Astrocyte (in vitro differentiated cells and primary cell): ENCODE measurements around the gene STX16. TPM values are rescaled to one million over a fixed set of nuclear protein-coding genes. Genes with fewer than 3 reads are reported as not detected.
"Not testable (repeated sequence)": the region's sequence is repeated elsewhere in the genome, so short reads cannot be mapped to it uniquely, and the experiment has no call there.

Experiments used
- DNase-seq: peaks from one replicate; pipeline ENCODE4 v3.0.0-alpha.2; 2010; ENCODE audit warnings: low read depth
- FAIRE-seq: peaks from 2 replicates; lab custom pipeline; 2011; peaks lifted over from hg19 to GRCh38; lab: Jason Lieb, UNC
- H2AFZ ChIP-seq: 2 replicates; pipeline ENCODE4 v1.6.0; 2012; ENCODE audit warnings: low read depth, low read length, inconsistent platforms
- H3K27ac ChIP-seq: 2 replicates; pipeline ENCODE4 v1.5.1; 2011; ENCODE audit warnings: low read depth, low read length, inconsistent platforms
- H3K27me3 ChIP-seq: 2 replicates; pipeline ENCODE4 v1.6.0; 2011; ENCODE audit warnings: low read length, inconsistent platforms; ENCODE audit not compliant: insufficient read depth
- H3K36me3 ChIP-seq: 2 replicates; pipeline ENCODE4 v1.5.1; 2011; ENCODE audit warnings: low read length, inconsistent platforms; ENCODE audit not compliant: insufficient read depth
- H3K4me1 ChIP-seq: 2 replicates; pipeline ENCODE4 v1.5.1; 2011; ENCODE audit warnings: low read length, inconsistent platforms; ENCODE audit not compliant: insufficient read depth
- H3K4me2 ChIP-seq: 2 replicates; pipeline ENCODE4 v1.6.0; 2012; ENCODE audit warnings: low read length, inconsistent platforms
- H3K4me3 ChIP-seq: 2 replicates; pipeline ENCODE4 v1.5.1; 2011; ENCODE audit warnings: low read depth, mild to moderate bottlenecking, low read length, inconsistent platforms; ENCODE audit not compliant: insufficient read depth
- H3K79me2 ChIP-seq: 2 replicates; pipeline ENCODE4 v1.6.0; 2012; ENCODE audit warnings: mild to moderate bottlenecking, low read length, inconsistent platforms; ENCODE audit not compliant: insufficient read depth
- H3K9ac ChIP-seq: 2 replicates; pipeline ENCODE4 v1.6.0; 2012; ENCODE audit warnings: mild to moderate bottlenecking, low read length, inconsistent platforms
- H3K9me3 ChIP-seq: 2 replicates; pipeline ENCODE4 v1.5.1; 2012; ENCODE audit warnings: low read depth, mild to moderate bottlenecking, low read length, inconsistent platforms; ENCODE audit not compliant: insufficient read depth
- H4K20me1 ChIP-seq: 2 replicates; pipeline ENCODE4 v1.6.0; 2012; ENCODE audit warnings: low read length, inconsistent platforms; ENCODE audit not compliant: insufficient read depth
- H3K27ac Mint-ChIP-seq: one replicate; pipeline ENCODE4 v1.8.0; 2021; ENCODE audit warnings: mild to moderate bottlenecking, mixed read lengths; ENCODE audit not compliant: unreplicated experiment
- H3K27me3 Mint-ChIP-seq: one replicate; pipeline ENCODE4 v1.8.0; 2021; ENCODE audit warnings: low read depth, mixed read lengths; ENCODE audit not compliant: unreplicated experiment
- H3K36me3 Mint-ChIP-seq: one replicate; pipeline ENCODE4 v1.8.0; 2021; ENCODE audit warnings: low read depth, mixed read lengths; ENCODE audit not compliant: unreplicated experiment
- H3K4me1 Mint-ChIP-seq: one replicate; pipeline ENCODE4 v1.8.0; 2021; ENCODE audit warnings: low read depth, mixed read lengths; ENCODE audit not compliant: unreplicated experiment
- H3K4me3 Mint-ChIP-seq: one replicate; pipeline ENCODE4 v1.8.0; 2021; ENCODE audit warnings: mild to moderate bottlenecking, moderate library complexity, mixed read lengths; ENCODE audit not compliant: unreplicated experiment
- H3K9me3 Mint-ChIP-seq: one replicate; pipeline ENCODE4 v1.8.0; 2021; ENCODE audit warnings: mild to moderate bottlenecking, mixed read lengths; ENCODE audit not compliant: unreplicated experiment
- EZH2 ChIP-seq: IDR thresholded peaks from 2 replicates; pipeline ENCODE4 v1.6.1; 2012; ENCODE audit warnings: mild to moderate bottlenecking, low read length, inconsistent platforms; ENCODE audit not compliant: insufficient read depth
- total RNA-seq: library from RNA; stranded (reverse); gene quantifications from 2 replicates; pipeline ENCODE4 v1.2.1, GENCODE V29; 2021
- TF ChIP-seq, protein P1 (sequence below): IDR thresholded peaks from 2 replicates; pipeline ENCODE4 v1.5.1; 2011; ENCODE audit warnings: low read depth, mild to moderate bottlenecking, inconsistent platforms, low read length, moderate library complexity; ENCODE audit not compliant: insufficient read depth

The STX16 gene
- total RNA-seq, 1 donor from 2014 or later: 59.3 TPM

DNA sequence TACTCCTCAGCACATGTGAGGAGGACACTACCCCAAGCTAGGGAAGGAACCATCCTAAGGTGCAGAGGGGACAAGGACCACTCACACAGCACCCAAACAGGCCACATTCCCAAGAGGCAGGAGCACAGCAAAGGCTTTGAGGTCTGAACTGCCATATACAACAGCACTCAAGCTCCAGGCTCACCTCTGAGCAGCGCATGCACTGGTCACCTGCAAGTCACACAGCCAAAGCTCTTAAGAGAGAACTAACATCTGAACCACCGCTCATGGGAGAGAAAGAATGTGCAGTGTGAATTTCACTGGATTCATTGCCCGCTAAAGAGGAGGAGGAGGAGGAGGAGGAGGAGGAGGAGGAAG is 72.5 kb downstream of the STX16 start:
- H3K4me1 Mint-ChIP-seq: no peaks in the 10 kb centered on the region
- FAIRE-seq (no peak), DNase-seq (no peak)
- H3K36me3 Mint-ChIP-seq: peaks cover 3% of the 10 kb centered on the region
- H3K4me3 Mint-ChIP-seq: no peak overlapping the region
- Histone ChIP-seq H3K4me1 (no peaks in the 10 kb centered on the region), H3K36me3 (no peaks in the 10 kb centered on the region), H3K4me3 (no peak overlapping the region), H2AFZ (no peak overlapping the region), H3K27me3 (peaks cover 17% of the 10 kb centered on the region), H3K4me2 (no peak overlapping the region), H3K27ac (no peak overlapping the region), H3K9me3 (no peaks in the 10 kb centered on the region), H4K20me1 (no peaks in the 10 kb centered on the region), H3K9ac (no peak overlapping the region), H3K79me2 (no peaks in the 10 kb centered on the region)
- H3K9me3 Mint-ChIP-seq: peaks cover 8% of the 10 kb centered on the region
- no peak for TF ChIP-seq EZH2
- TF ChIP-seq, protein P1, sequence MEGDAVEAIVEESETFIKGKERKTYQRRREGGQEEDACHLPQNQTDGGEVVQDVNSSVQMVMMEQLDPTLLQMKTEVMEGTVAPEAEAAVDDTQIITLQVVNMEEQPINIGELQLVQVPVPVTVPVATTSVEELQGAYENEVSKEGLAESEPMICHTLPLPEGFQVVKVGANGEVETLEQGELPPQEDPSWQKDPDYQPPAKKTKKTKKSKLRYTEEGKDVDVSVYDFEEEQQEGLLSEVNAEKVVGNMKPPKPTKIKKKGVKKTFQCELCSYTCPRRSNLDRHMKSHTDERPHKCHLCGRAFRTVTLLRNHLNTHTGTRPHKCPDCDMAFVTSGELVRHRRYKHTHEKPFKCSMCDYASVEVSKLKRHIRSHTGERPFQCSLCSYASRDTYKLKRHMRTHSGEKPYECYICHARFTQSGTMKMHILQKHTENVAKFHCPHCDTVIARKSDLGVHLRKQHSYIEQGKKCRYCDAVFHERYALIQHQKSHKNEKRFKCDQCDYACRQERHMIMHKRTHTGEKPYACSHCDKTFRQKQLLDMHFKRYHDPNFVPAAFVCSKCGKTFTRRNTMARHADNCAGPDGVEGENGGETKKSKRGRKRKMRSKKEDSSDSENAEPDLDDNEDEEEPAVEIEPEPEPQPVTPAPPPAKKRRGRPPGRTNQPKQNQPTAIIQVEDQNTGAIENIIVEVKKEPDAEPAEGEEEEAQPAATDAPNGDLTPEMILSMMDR: no peak
- H3K27me3 Mint-ChIP-seq: peaks cover 33% of the 10 kb centered on the region
- H3K27ac Mint-ChIP-seq: peak overlapping the region; percentile 6

DNA sequence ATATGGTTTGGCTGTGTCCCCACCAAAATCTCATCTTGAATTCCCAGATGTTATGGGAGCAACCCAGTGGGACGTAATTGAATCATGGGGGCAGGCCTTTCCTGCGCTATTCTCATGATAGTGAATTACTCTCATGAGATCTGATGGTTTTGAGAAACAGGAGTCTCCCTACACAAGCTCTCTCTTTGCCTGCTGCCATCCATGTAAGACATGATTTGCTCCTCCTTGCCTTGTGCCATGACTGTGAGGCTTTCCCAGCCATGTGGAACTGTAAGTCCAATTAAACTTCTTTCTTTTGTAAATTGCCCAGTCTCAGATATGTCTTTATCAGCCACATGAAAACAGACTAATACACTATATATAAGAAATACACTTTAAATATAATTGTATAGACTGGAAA is 75.1 kb downstream of the STX16 start:
- H3K79me2 ChIP-seq, H3K9me3 Mint-ChIP-seq, H3K36me3 Mint-ChIP-seq, H3K36me3 ChIP-seq, H3K4me2 ChIP-seq, H3K9me3 ChIP-seq, FAIRE-seq, H4K20me1 ChIP-seq, H3K27ac Mint-ChIP-seq, H2AFZ ChIP-seq, H3K4me3 Mint-ChIP-seq, H3K27me3 ChIP-seq, DNase-seq, H3K4me1 ChIP-seq, H3K9ac ChIP-seq, H3K4me1 Mint-ChIP-seq, H3K27ac ChIP-seq, H3K4me3 ChIP-seq: not testable (repeated sequence)
- H3K27me3 Mint-ChIP-seq: peaks cover 20% of the 10 kb centered on the region

Other genes with a start within 250 kb of the STX16 start
- 16.4 and 23.3 TPM in 2 replicates for gene APCDD1L, start 135.9 kb upstream of the STX16 start, total RNA-seq
- gene NPEPL1, start 41.5 kb downstream of the STX16 start, total RNA-seq: 25.4 and 27.1 TPM in 2 replicates
- gene GNAS-AS1, start 199.6 kb downstream of the STX16 start, total RNA-seq: 2.8 and 3.8 TPM in 2 replicates
- 1,937 and 2,003 TPM in 2 replicates for gene GNAS, start 201.4 kb downstream of the STX16 start, total RNA-seq